Body of pancreas (tissue), 4 donors: ENCODE results near the gene NDUFC2. TPM values are rescaled to one million over a fixed set of nuclear protein-coding genes. Genes with fewer than 3 reads are reported as not detected.
"Not testable (repeated sequence)": the region's sequence is repeated elsewhere in the genome, so short reads cannot be mapped to it uniquely, and the experiment has no call there.

Experiments
- ATAC-seq: fragments of 150-250 bp; one replicate; pipeline ENCODE4 v1.9.1; 2016
- DNase-seq, 4 donors: peaks; one replicate each; pipeline ENCODE4 v3.0.0-alpha.2; 2019
- H3K27ac ChIP-seq, 4 donors: fragments of 200-600 bp; sonication (generic); 1 replicate in 3 of 4; 2 replicates in 1 of 4; pipeline versions ENCODE4 v1.5.1 to v1.6.1; 2016 to 2019; ENCODE audit warnings: mild to moderate bottlenecking in 1 of 4, mixed read lengths in 1 of 4, moderate library complexity in 1 of 4
- H3K27me3 ChIP-seq, 2 donors: fragments of 200-600 bp; sonication (generic); one replicate each; pipeline ENCODE4 v1.6.0; 2016; ENCODE audit warnings: mild to moderate bottlenecking in 1 of 2
- H3K36me3 ChIP-seq, 2 donors: fragments of 200-600 bp; sonication (generic); replicated peaks in 1 of 2; 2 replicates each; pipeline ENCODE4 v1.5.1; 2016; ENCODE audit warnings: low read depth in 2 of 2; ENCODE audit not compliant: insufficient read depth in 1 of 2
- H3K4me1 ChIP-seq: fragments of 200-600 bp; sonication (generic); one replicate; pipeline ENCODE4 v1.6.0; 2016
- H3K4me3 ChIP-seq, 2 donors: fragments of 200-600 bp; sonication (generic); 1 replicate in 1 of 2; 2 replicates in 1 of 2; pipeline ENCODE4 v1.5.1; 2016 to 2019
- H3K9me3 ChIP-seq, 3 donors: fragments of 200-600 bp; sonication (generic); 1 replicate in 2 of 3; 2 replicates in 1 of 3; pipeline ENCODE4 v1.5.1; 2016
- POLR2A ChIP-seq, 3 donors: fragments of 450-650 bp; IDR thresholded peaks; one replicate each; pipeline ENCODE4 v1.6.1; 2016; ENCODE audit warnings: antibody characterized with exemption in 3 of 3, mild to moderate bottlenecking in 2 of 3
- WGBS, 2 donors: methylation state at CpG; one replicate each; pipeline ENCODE4 v1.1.5; 2017; 5-methylcytosine and 5-hydroxymethylcytosine counted together
- intact Hi-C: fragments of 100-400 bp; cut with DNase I; formaldehyde crosslinking; loops from one replicate; pipeline ENCODE4 v1.15.1; 2023
- total RNA-seq, 2 donors: library from RNA; depleted of rRNA; stranded (reverse); fragments of >200 nt; gene quantifications; one replicate each; pipeline ENCODE4 v1.1.0, GENCODE V29; 2016
- TF ChIP-seq, protein P1 (sequence below), 7 experiments: fragments of 450-650 bp in 4 of 7; fragments of 200-600 bp in 3 of 7; sonication (generic) in 3 of 7; IDR thresholded peaks; one replicate each; pipeline ENCODE4 v1.5.1; 2016 to 2019; ENCODE audit warnings: antibody characterized with exemption in 7 of 7

NDUFC2 gene
- total RNA-seq, 2 donors from 2014 or later = 53.7 to 62.0 TPM

DNA sequence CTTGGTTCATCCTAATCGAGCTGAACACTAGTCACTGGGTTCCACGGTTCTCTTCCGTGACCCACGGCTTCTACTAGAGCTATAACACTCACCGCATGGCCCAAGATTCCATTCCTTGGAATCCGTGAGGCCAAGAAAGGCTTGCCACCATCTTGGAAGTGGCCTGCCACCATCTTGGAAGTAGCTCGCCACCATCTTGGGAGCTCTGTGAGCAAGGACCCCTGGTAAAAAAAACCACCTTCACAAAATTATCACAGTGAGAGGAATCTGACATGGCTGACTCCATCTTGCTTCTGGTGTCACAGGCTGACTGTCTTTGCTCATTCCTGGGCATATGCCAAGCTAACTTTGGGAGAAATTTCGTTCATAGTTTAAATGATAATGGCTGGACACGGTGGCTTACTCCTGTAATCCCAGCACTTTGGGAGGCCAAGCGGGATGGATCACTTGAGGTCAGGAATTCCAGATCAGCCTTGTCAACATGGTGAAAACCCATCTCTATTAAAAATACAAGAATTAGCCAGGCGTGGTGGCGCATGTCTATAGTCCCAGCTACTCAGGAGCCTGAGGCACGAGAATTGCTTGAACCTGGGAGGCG is 37.7 kb downstream of the NDUFC2 start:
- intact Hi-C loops = loop anchor here (5.0 kb wide), 1 partner anchor 45 kb away; no protein-coding TSS in a partner anchor
- no peak overlapping the region for H3K4me3 ChIP-seq
- H3K9me3 ChIP-seq = no peaks in the 10 kb centered on the region
- ATAC-seq (no peak), DNase-seq (no peak)
- TF ChIP-seq, protein P1, sequence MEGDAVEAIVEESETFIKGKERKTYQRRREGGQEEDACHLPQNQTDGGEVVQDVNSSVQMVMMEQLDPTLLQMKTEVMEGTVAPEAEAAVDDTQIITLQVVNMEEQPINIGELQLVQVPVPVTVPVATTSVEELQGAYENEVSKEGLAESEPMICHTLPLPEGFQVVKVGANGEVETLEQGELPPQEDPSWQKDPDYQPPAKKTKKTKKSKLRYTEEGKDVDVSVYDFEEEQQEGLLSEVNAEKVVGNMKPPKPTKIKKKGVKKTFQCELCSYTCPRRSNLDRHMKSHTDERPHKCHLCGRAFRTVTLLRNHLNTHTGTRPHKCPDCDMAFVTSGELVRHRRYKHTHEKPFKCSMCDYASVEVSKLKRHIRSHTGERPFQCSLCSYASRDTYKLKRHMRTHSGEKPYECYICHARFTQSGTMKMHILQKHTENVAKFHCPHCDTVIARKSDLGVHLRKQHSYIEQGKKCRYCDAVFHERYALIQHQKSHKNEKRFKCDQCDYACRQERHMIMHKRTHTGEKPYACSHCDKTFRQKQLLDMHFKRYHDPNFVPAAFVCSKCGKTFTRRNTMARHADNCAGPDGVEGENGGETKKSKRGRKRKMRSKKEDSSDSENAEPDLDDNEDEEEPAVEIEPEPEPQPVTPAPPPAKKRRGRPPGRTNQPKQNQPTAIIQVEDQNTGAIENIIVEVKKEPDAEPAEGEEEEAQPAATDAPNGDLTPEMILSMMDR (IDR thresholded peaks at IDR 0.05) = no peak
- TF ChIP-seq POLR2A (IDR thresholded peaks at IDR 0.05) = no peak
- no peak overlapping the region for H3K27ac ChIP-seq
- H3K36me3 ChIP-seq = no peaks in the 10 kb centered on the region
- no peaks in the 10 kb centered on the region for H3K27me3 ChIP-seq
- H3K4me1 ChIP-seq = peaks cover 59% of the 10 kb centered on the region
- 95 to 96% methylated on average over 13 to 14 of the region's 14 CpGs for WGBS, 2 donors

GRCh38 chr11:78041380-78041719 is 38.3 kb downstream of the NDUFC2 start:
- H3K27ac ChIP-seq, H3K27me3 ChIP-seq, ATAC-seq, H3K36me3 ChIP-seq, H3K4me3 ChIP-seq, DNase-seq, H3K9me3 ChIP-seq: not testable (repeated sequence)
- peaks cover 62% of the 10 kb centered on the region for H3K4me1 ChIP-seq
- intact Hi-C loops = loop anchor here (5.0 kb wide), 1 partner anchor 44 kb away; no protein-coding TSS in a partner anchor
- WGBS, 2 donors = 98% methylated on average over 8 of the region's 8 CpGs

DNA sequence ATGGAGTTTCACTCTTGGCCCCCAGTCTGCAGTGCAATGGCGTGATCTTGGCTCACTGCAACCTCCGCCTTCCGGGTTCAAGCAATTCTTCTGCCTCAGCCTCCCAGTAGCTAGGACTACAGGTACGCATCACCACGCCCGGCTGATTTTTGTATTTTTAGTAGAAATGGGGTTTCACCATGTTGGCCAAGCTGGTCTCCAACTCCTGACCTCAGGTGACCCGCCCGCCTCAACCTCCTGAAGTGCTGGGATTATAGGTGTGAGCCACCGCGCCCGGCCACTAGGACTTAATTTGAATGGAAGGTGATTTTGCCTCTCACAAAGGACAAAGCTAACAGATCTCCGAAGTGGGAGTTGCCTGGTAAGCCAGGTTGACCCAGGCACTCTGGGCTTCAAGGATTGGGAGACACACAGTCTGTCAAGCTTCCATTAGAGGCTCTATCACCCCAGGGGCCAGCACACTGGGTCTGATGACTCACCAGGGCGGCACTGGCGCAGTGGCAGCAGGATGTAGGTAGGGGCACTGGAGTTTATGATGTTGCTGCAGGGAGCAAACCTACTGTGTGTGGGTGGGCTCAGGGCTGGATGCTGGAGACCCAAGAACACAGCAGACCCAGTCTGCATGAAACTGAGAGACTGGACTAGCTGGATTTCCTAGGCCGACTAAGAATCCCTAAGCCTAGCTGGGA is 38.8 kb downstream of the NDUFC2 start:
- Histone ChIP-seq H3K27me3 (no peaks in the 10 kb centered on the region), H3K4me1 (peaks cover 57% of the 10 kb centered on the region), H3K27ac (peak overlapping the region in 2 of 4 donors; percentile 74 to 88), H3K4me3 (no peak overlapping the region), H3K36me3 (no peaks in the 10 kb centered on the region), H3K9me3 (no peaks in the 10 kb centered on the region)
- WGBS, 2 donors = 90 to 93% methylated on average over 14 to 15 of the region's 15 CpGs
- DNase-seq = no peak
- intact Hi-C loops = loop anchor here (5.0 kb wide), 1 partner anchor 44 kb away; no protein-coding TSS in a partner anchor
- ATAC-seq = no peak
- no peak for TF ChIP-seq POLR2A (IDR thresholded peaks at IDR 0.05)
- TF ChIP-seq, protein P1 (IDR thresholded peaks at IDR 0.05) = no peak

- H3K27ac ChIP-seq = peak overlapping the region; percentile 32 to 88 (median 75)
- H3K9me3 ChIP-seq = no peaks in the 10 kb centered on the region
- WGBS, 2 donors = 19 to 24% methylated on average over 7 of the region's 7 CpGs
- intact Hi-C loops = loop anchor here (5.0 kb wide), 1 partner anchor 43 kb away; no protein-coding TSS in a partner anchor
- H3K27me3 ChIP-seq = no peaks in the 10 kb centered on the region
- ATAC-seq = peak; percentile 14
- no peaks in the 10 kb centered on the region for H3K36me3 ChIP-seq
- no peak overlapping the region for H3K4me3 ChIP-seq
- peak; percentile 63 to 76 (median 70) for DNase-seq
- TF ChIP-seq, protein P1 (IDR thresholded peaks at IDR 0.05) = no peak
- TF ChIP-seq POLR2A (IDR thresholded peaks at IDR 0.05) = no peak
- H3K4me1 ChIP-seq = peaks cover 50% of the 10 kb centered on the region
Measured at GRCh38 chr11:78039919-78040671, 39.6 kb downstream of the NDUFC2 start.

- H3K27me3 ChIP-seq = no peaks in the 10 kb centered on the region
- peak overlapping the region; percentile 32 to 88 (median 75) for H3K27ac ChIP-seq
- intact Hi-C loops = no loop called here
- peaks cover 44% of the 10 kb centered on the region for H3K4me1 ChIP-seq
- H3K4me3 ChIP-seq = no peak overlapping the region
- H3K9me3 ChIP-seq = no peaks in the 10 kb centered on the region
- TF ChIP-seq POLR2A (IDR thresholded peaks at IDR 0.05) = peak in 1 of 3 donors; percentile 1
- TF ChIP-seq, protein P1 (IDR thresholded peaks at IDR 0.05) = no peak
- DNase-seq (no peak), ATAC-seq (peak; percentile 1)
- H3K36me3 ChIP-seq = no peaks in the 10 kb centered on the region
- WGBS, 2 donors = 58 to 60% methylated on average over 4 of the region's 4 CpGs
Measured at GRCh38 chr11:78039391-78039918, 40.2 kb downstream of the NDUFC2 start.
